HUES6 (cell line): Measurements from ENCODE around the gene ZBTB47.

Experiments
- H3K27ac ChIP-seq: 2 replicates; pipeline ENCODE4 v1.7.0; 2013; ENCODE audit warnings: low read depth, mild to moderate bottlenecking, low read length, inconsistent platforms
- H3K27me3 ChIP-seq: 2 replicates; pipeline ENCODE4 v1.6.1; 2013; ENCODE audit warnings: low read length; ENCODE audit not compliant: control insufficient read depth, insufficient read depth
- H3K36me3 ChIP-seq: 2 replicates; pipeline ENCODE4 v1.6.1; 2013; ENCODE audit warnings: low read length; ENCODE audit not compliant: control insufficient read depth, insufficient read depth
- H3K4me1 ChIP-seq: 2 replicates; pipeline ENCODE4 v1.6.1; 2013; ENCODE audit warnings: low read length; ENCODE audit not compliant: control insufficient read depth, insufficient read depth
- H3K4me3 ChIP-seq: 2 replicates; pipeline ENCODE4 v1.5.1; 2013; ENCODE audit warnings: low read depth, low read length
- H3K9ac ChIP-seq: one replicate; pipeline ENCODE4 v1.6.1; 2013; ENCODE audit warnings: mild to moderate bottlenecking, low read length
- H3K9me3 ChIP-seq: 2 replicates; pipeline ENCODE4 v1.6.1; 2013; ENCODE audit warnings: low read depth, low read length; ENCODE audit not compliant: control insufficient read depth, insufficient read depth

Gene ZBTB47

GRCh38 chr3:42708611-42709151, 55.2 kb downstream of the ZBTB47 start:
- Histone ChIP-seq H3K4me1 (0 out of 2 replicates have a peak, but pooled peaks cover 3% of the 10 kb centered on the region), H3K4me3 (no peak overlapping the region), H3K36me3 (no peaks in the 10 kb centered on the region), H3K27ac (no peak overlapping the region), H3K9ac (no peak overlapping the region), H3K27me3 (no peaks in the 10 kb centered on the region), H3K9me3 (no peaks in the 10 kb centered on the region)

- H3K9ac ChIP-seq = no peak overlapping the region
- H3K4me1 ChIP-seq = 0 out of 2 replicates have a peak, but pooled peaks cover 3% of the 10 kb centered on the region
- H3K4me3 ChIP-seq = no peak overlapping the region
- no peaks in the 10 kb centered on the region for H3K9me3 ChIP-seq
- H3K27me3 ChIP-seq = no peaks in the 10 kb centered on the region
- no peak overlapping the region for H3K27ac ChIP-seq
- no peaks in the 10 kb centered on the region for H3K36me3 ChIP-seq
Observed at GRCh38 chr3:42709621-42710020, 56.1 kb downstream of the ZBTB47 start.

DNA sequence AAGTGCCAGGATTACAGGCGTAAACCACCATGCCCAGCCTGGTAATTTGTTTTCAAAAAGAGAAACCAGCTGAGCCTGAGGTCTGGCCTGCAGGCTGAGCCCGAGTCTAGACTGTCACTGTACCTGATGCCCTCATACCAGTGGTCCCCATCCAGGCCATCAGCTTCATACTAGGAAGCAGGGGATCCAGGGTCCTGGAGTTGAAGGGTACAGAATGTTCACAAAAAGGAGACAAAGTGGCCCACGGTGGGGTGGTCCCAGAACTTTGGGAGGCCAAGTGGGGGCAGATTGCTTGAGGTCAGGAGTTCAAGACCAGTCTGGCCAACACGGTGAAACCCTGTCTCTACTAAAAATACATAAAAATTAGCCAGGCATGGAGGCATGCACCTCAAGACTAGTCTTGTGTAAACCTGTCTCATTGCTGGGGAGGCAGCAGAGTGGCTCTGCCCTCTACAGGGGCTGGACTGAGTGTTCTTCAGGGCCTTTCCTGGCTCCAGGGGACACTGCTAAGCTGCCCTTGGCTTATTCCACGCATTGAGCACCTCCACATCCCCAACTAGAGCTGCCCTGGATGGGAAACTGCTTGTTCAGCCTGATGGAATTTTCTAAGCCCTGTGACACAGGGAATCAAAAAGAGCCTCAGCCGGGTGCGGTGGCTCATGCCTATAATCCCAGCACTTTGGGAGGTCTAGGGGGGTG, 57.0 kb downstream of the ZBTB47 start:
- H3K27me3 ChIP-seq = no peaks in the 10 kb centered on the region

DNA sequence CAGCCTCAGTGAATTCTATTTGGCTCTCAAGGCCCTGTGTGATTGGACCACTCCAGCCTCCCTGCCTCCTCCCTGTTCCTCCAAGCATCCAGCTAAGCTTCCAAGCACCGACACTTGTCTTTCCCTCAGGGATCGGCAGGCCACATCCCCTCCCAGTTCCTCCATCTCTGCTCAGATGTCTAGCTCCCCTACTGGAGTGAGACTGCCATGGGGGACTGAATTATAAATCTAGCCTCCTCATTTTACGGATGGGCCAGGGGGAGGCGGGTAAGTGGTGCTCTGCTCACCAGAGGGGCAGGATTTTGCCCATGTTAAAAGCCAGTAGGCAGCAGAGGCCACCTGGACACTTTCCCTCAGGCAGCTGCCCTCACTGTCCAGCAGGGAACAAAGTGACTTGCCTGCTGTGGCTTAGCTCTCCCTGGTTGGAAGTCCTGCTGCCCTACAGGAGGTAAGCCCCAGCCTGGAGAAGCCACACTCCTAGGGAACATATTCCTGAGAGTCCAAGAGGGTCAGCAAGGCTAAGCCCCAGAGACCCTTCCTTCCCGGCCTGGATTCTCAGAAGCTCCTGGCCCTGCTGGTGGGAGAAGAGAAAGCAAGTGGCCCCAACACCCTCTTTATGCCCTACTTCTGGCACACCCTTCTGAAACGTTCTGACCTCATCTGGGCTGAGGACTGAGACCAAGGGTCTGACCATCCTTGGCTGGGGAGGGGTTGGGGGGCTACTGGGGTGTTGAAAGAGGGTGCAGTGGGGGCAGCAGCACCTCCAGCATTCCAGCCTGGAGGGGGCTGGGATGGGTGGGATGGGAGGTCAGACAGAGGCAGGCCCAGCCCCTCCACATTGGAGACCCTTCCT, 58.2 kb downstream of the ZBTB47 start:
- no peak overlapping the region for H3K9ac ChIP-seq
- H3K9me3 ChIP-seq = no peaks in the 10 kb centered on the region
- 0 out of 2 replicates have a peak, but pooled peaks cover 3% of the 10 kb centered on the region for H3K4me1 ChIP-seq
- H3K36me3 ChIP-seq = no peaks in the 10 kb centered on the region
- H3K27me3 ChIP-seq = no peaks in the 10 kb centered on the region
- H3K4me3 ChIP-seq = no peak overlapping the region
- H3K27ac ChIP-seq = no peak overlapping the region

More for the DNA sequence above, 57.0 kb downstream of the ZBTB47 start:
- H3K4me3 ChIP-seq = no peak overlapping the region
- H3K9me3 ChIP-seq = no peaks in the 10 kb centered on the region
- no peak overlapping the region for H3K9ac ChIP-seq
- H3K4me1 ChIP-seq = 0 out of 2 replicates have a peak, but pooled peaks cover 3% of the 10 kb centered on the region
- no peak overlapping the region for H3K27ac ChIP-seq
- no peaks in the 10 kb centered on the region for H3K36me3 ChIP-seq

DNA sequence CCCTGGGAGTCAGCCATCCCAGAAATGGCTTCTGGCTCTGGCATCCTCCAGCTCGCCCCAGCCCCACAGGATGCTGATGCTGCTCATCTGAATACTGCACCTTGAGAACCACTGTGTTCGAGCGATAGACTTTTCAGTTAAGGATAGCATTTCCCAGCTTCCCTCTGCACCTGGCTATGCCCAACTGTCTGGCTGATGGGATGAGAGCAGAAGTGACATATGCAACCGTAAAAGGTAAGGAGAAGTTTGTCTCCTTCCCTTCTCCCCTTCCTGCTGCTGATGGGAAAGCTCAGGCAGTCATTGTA, 58.8 kb downstream of the ZBTB47 start:
- Histone ChIP-seq H3K4me3 (no peak overlapping the region), H3K9me3 (no peaks in the 10 kb centered on the region), H3K27ac (no peak overlapping the region), H3K9ac (no peak overlapping the region), H3K27me3 (no peaks in the 10 kb centered on the region), H3K4me1 (0 out of 2 replicates have a peak, but pooled peaks cover 3% of the 10 kb centered on the region), H3K36me3 (no peaks in the 10 kb centered on the region)

DNA sequence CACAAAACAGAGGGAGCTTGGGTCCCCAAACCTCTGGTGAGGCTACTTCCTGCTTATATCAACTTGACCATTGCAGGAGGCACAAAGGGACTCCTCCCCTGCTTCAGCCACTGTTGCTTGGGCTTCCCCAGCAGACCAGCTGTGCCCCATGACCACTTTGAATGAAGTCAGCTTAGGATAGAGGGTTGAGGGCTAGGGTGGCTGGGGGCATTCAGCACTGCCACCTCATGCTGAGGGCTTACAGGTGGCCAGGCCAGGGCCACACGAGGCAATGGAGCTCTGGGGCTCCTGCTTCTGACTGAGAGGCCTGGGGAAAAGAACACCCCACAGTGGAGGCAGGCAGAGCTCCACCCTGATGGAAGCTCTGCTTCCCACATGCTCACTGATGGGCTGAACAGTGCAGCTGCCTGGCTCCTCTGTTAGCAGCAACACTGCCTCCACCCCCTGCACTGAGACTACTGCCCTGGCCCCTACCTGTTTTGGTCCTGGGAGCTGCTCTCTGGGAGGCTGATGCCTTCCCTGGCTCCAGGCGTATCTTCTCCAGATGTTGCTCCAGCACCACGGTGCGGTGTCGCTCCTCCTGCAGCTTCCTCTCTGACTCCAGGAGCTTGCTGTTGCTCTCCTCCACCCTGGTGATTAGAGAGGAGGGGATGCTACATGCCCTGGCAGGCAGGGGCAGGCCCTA, 59.3 kb downstream of the ZBTB47 start:
- Histone ChIP-seq H3K27ac (no peak overlapping the region), H3K36me3 (no peaks in the 10 kb centered on the region), H3K27me3 (no peaks in the 10 kb centered on the region), H3K9ac (no peak overlapping the region), H3K9me3 (no peaks in the 10 kb centered on the region), H3K4me3 (no peak overlapping the region), H3K4me1 (0 out of 2 replicates have a peak, but pooled peaks cover 3% of the 10 kb centered on the region)

DNA sequence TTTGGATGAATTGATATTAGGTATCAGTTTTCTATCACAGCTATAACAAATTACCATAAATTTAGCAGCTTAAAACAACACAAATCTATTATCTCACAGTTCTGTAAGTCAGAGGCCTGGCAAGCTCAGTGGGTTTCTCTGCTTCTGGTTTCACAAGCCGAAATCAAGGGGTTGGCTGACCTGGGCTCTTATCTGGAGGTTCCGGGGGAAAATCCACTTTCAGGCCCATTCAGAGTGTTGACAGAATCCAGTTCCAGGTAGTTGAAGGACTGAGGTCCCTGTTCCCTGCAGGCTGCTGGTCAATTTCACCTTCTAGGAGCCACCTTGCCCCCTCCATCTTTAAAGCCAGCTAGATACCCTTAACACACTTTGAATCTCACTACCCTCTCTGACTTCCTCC, 60.2 kb downstream of the ZBTB47 start:
- no peak overlapping the region for H3K27ac ChIP-seq
- H3K9ac ChIP-seq = no peak overlapping the region
- H3K36me3 ChIP-seq = no peaks in the 10 kb centered on the region
- no peaks in the 10 kb centered on the region for H3K27me3 ChIP-seq
- no peak overlapping the region for H3K4me3 ChIP-seq
- 0 out of 2 replicates have a peak, but pooled peaks cover 3% of the 10 kb centered on the region for H3K4me1 ChIP-seq
- H3K9me3 ChIP-seq = no peaks in the 10 kb centered on the region

GRCh38 chr3:42714171-42714852, 60.8 kb downstream of the ZBTB47 start:
- 0 out of 2 replicates have a peak, but pooled peaks cover 3% of the 10 kb centered on the region for H3K4me1 ChIP-seq
- H3K27ac ChIP-seq = no peak overlapping the region
- no peak overlapping the region for H3K4me3 ChIP-seq
- H3K36me3 ChIP-seq = no peaks in the 10 kb centered on the region
- no peaks in the 10 kb centered on the region for H3K27me3 ChIP-seq
- no peaks in the 10 kb centered on the region for H3K9me3 ChIP-seq
- H3K9ac ChIP-seq = no peak overlapping the region
